GM12878 (cell line): ENCODE results near the gene IGF2BP1. TPM values are rescaled to one million over a fixed set of nuclear protein-coding genes. Genes with fewer than 3 reads are reported as not detected.

Experiments used
- ATAC-seq: fragments of 200-7000 bp; cut with Tn5 transposase; 3 replicates; pipeline ENCODE4 v1.9.1; 2020; ENCODE audit warnings: mild to moderate bottlenecking, moderate library complexity
- BruUV-seq: library from RNA; stranded (reverse); fragments of 400-500 nt; replicated peaks from 2 replicates; lab custom pipeline; 2021; lab: Mats Ljungman, UMichigan
- CTCF ChIA-PET: fragments of 300-600 bp; sonication (Branson Sonifier 250); formaldehyde crosslinking; extraction: SDS; loops from one replicate; lab custom pipeline; 2021; ENCODE audit warnings: inconsistent platforms; lab: Yijun Ruan, JAX
- POLR2A ChIA-PET: fragments of 350-600 bp; formaldehyde crosslinking; extraction: SDS; loops from one replicate; lab custom pipeline; 2021; ENCODE audit warnings: inconsistent platforms; lab: Charles Lee
- RAD21 ChIA-PET: fragments of 300-600 bp; sonication (Branson Sonifier 250); formaldehyde crosslinking; loops from one replicate; lab custom pipeline; 2023; ENCODE audit warnings: antibody characterized with exemption; ENCODE audit not compliant: unreplicated experiment; lab: Charles Lee
- SMC1A ChIA-PET: fragments of 300-600 bp; sonication (Branson Sonifier 250); formaldehyde crosslinking; loops from one replicate; lab custom pipeline; 2023; ENCODE audit not compliant: unreplicated experiment, uncharacterized antibody; lab: Charles Lee
- DNase-seq: peaks from one replicate; pipeline ENCODE4 v3.0.0-alpha.2; 2011; ENCODE audit warnings: low read depth, low spot score
- FAIRE-seq: peaks from 3 replicates; lab custom pipeline; 2011; peaks lifted over from hg19 to GRCh38; lab: Jason Lieb, UNC
- H2AFZ ChIP-seq: 2 replicates; pipeline ENCODE4 v1.6.0; 2011; ENCODE audit warnings: low read depth, low read length, control low read depth; ENCODE audit not compliant: control insufficient read depth
- H3K27ac ChIP-seq: 2 replicates; pipeline ENCODE4 v1.5.1; 2011; ENCODE audit warnings: control low read depth; ENCODE audit not compliant: control insufficient read depth, insufficient read depth
- H3K27me3 ChIP-seq, 2 experiments: replicated peaks in 1 of 2; 2 replicates each; pipeline versions ENCODE4 v1.6.0 to v1.6.1; 2011; ENCODE audit warnings: low read length in 1 of 2; ENCODE audit not compliant: control insufficient read depth in 2 of 2, insufficient read depth in 2 of 2
- H3K36me3 ChIP-seq, 2 experiments: 2 replicates each; pipeline ENCODE4 v1.5.1; 2011; ENCODE audit warnings: low read length in 1 of 2; ENCODE audit not compliant: control insufficient read depth in 2 of 2, insufficient read depth in 2 of 2
- H3K4me1 ChIP-seq: 2 replicates; pipeline ENCODE4 v1.6.1; 2011; ENCODE audit warnings: mild to moderate bottlenecking, low read length, moderate library complexity, mixed read lengths; ENCODE audit not compliant: control insufficient read depth, insufficient read depth
- H3K4me2 ChIP-seq: 2 replicates; pipeline ENCODE4 v1.6.0; 2011; ENCODE audit warnings: control low read depth; ENCODE audit not compliant: control insufficient read depth, insufficient read depth
- H3K4me3 ChIP-seq: fragments of 200-600 bp; sonication (generic); 2 replicates; pipeline ENCODE4 v1.5.1; 2016
- H3K79me2 ChIP-seq: 2 replicates; pipeline ENCODE4 v1.6.0; 2011; ENCODE audit warnings: low read length; ENCODE audit not compliant: control insufficient read depth, insufficient read depth
- H3K9ac ChIP-seq: 2 replicates; pipeline ENCODE4 v1.8.0; 2011; ENCODE audit warnings: low read length, control low read depth, mixed read lengths; ENCODE audit not compliant: control insufficient read depth, insufficient read depth
- H3K9me3 ChIP-seq: replicated peaks from 3 replicates; pipeline ENCODE4 v1.5.1; 2011; ENCODE audit warnings: mild to moderate bottlenecking, low read length; ENCODE audit not compliant: control insufficient read depth, insufficient read depth
- H4K20me1 ChIP-seq: 2 replicates; pipeline ENCODE4 v1.6.0; 2011; ENCODE audit not compliant: control insufficient read depth, insufficient read depth
- FOS ChIP-seq: IDR thresholded peaks from 3 replicates; pipeline ENCODE4 v1.6.1; 2011; ENCODE audit warnings: borderline replicate concordance; ENCODE audit not compliant: insufficient read length; ENCODE audit errors: extremely low read depth
- NFYB ChIP-seq: IDR thresholded peaks from 2 replicates; pipeline ENCODE4 v1.6.1; 2011; ENCODE audit warnings: low read depth, mild to moderate bottlenecking, low read length, improper control_type of control experiment, moderate library complexity; ENCODE audit not compliant: insufficient read depth
- NRF1 ChIP-seq: conservative IDR thresholded peaks from 2 replicates; pipeline ENCODE4 v1.6.1; 2011; ENCODE audit warnings: mild to moderate bottlenecking, low read depth, low read length, improper control_type of control experiment
- SIN3A ChIP-seq: IDR thresholded peaks from 2 replicates; pipeline ENCODE4 v1.6.1; 2012; ENCODE audit warnings: low read depth, low read length, improper control_type of control experiment
- SREBF2 ChIP-seq: IDR thresholded peaks from 2 replicates; pipeline ENCODE4 v1.6.1; 2012; ENCODE audit warnings: mild to moderate bottlenecking, low read length
- ZBTB11 ChIP-seq: fragments of 450-650 bp; formaldehyde crosslinking; IDR thresholded peaks from 2 replicates; pipeline ENCODE4 v1.5.0; 2022; ENCODE audit warnings: mild to moderate bottlenecking, missing genetic modification characterization
- WGBS: methylation state at CpG from one replicate; pipeline ENCODE4 v1.1.6; 2016; ENCODE audit warnings: low lambda C conversion rate; ENCODE audit not compliant: insufficient replicate concordance, insufficient coverage; ENCODE audit errors: missing lambda C conversion rate; 5-methylcytosine and 5-hydroxymethylcytosine counted together
- in situ Hi-C: fragments of 300-500 bp; cut with MboI; formaldehyde crosslinking; loops from 9 replicates; pipeline ENCODE4 v1.14.3; 2018; ENCODE audit warnings: mixed read lengths
- intact Hi-C: fragments of 100-400 bp; cut with micrococcal nuclease; formaldehyde crosslinking; loops from one replicate; pipeline ENCODE4 v1.14.2; 2022; ENCODE audit not compliant: unreplicated experiment
- polyA plus RNA-seq, 11 experiments: library from polyadenylated mRNA; depleted of rRNA in 4 of 11; unstranded in 6 of 11; stranded (reverse) in 5 of 11; fragments of >200 nt; fragmentation: Nextera tagmentation in 4 of 11; fragmentation: Illumina TruSeq in 1 of 11; extraction: Ambion mirVana in 4 of 11; extraction: Trizol in 1 of 11; gene quantifications; 1 replicate in 1 of 11; 2 replicates in 10 of 11; pipeline versions ENCODE4 v1.2.1 to v1.2.3, GENCODE V29; 2011 to 2016; ENCODE audit warnings: inconsistent platforms in 2 of 11, missing spikeins in 2 of 11, low read depth in 1 of 11
- total RNA-seq, 4 experiments: library from RNA; depleted of rRNA in 3 of 4; stranded (reverse); fragments of >200 nt in 3 of 4; fragmentation: Illumina TruSeq in 1 of 4; extraction: Trizol in 1 of 4; gene quantifications; 2 replicates each; pipeline versions ENCODE4 v1.2.1 to v1.2.3, GENCODE V29; 2013 to 2021

Gene IGF2BP1
- total and polyA plus RNA-seq, 10 of the 15 experiments (the other 5 are each of a cell fraction or from before 2014, with no cell fraction given): 0.04 to 2.4 (median 0.13) TPM; not detected in 1

GRCh38 chr17:49093131-49093530 lies 95.9 kb downstream of the IGF2BP1 start:
- 43% methylated on average over 10 of the region's 10 CpGs for WGBS
- no peak overlapping the region for H3K4me2 ChIP-seq
- no peaks in the 10 kb centered on the region for H4K20me1 ChIP-seq
- intact Hi-C loops: no loop called here
- no peaks in the 10 kb centered on the region for H3K36me3 ChIP-seq
- SMC1A ChIA-PET: no interaction called here
- ATAC-seq (no peak), DNase-seq (no peak), FAIRE-seq (no peak)
- no peaks in the 10 kb centered on the region; a peak in 1 of 4 replicates for H3K27me3 ChIP-seq
- H3K9ac ChIP-seq: no peak overlapping the region
- in situ Hi-C loops: no loop called here
- TF ChIP-seq SREBF2 (no peak), NFYB (no peak), SIN3A (no peak), NRF1 (no peak), FOS (no peak), ZBTB11 (CRISPR knock-in tag) (no peak)
- CTCF ChIA-PET: no interaction called here
- no peak overlapping the region for H2AFZ ChIP-seq
- H3K79me2 ChIP-seq: no peaks in the 10 kb centered on the region
- RAD21 ChIA-PET: no interaction called here
- no peak overlapping the region for H3K4me3 ChIP-seq
- no TSS peak for BruUV-seq
- no peak overlapping the region for H3K27ac ChIP-seq
- POLR2A ChIA-PET: no interaction called here
- no peaks in the 10 kb centered on the region; the same call in 2 of the 3 replicates for H3K9me3 ChIP-seq
- H3K4me1 ChIP-seq: no peaks in the 10 kb centered on the region
